Sigmoid colon (tissue), 7 donors: ENCODE results near the gene SMPD2. TPM values are rescaled to one million over a fixed set of nuclear protein-coding genes. Genes with fewer than 3 reads are reported as not detected.

ENCODE experiments used
- DNase-seq: peaks from one replicate; pipeline ENCODE4 v3.0.0-alpha.2; 2019
- H3K27ac ChIP-seq, 4 donors: fragments of 200-600 bp; sonication (generic); one replicate each; pipeline ENCODE4 v1.5.1; 2016 to 2019; ENCODE audit warnings: mild to moderate bottlenecking in 1 of 4
- H3K27me3 ChIP-seq, 3 donors: fragments of 200-600 bp; sonication (generic); one replicate each; pipeline ENCODE4 v1.5.1; 2019; ENCODE audit warnings: mild to moderate bottlenecking in 1 of 3
- H3K36me3 ChIP-seq, 4 donors: fragments of 200-600 bp; sonication (generic); one replicate each; pipeline ENCODE4 v1.5.1; 2016 to 2019
- H3K4me1 ChIP-seq, 4 donors: fragments of 200-600 bp; sonication (generic); one replicate each; pipeline ENCODE4 v1.5.1; 2017 to 2019
- H3K4me3 ChIP-seq, 4 donors: fragments of 200-600 bp; sonication (generic); one replicate each; pipeline ENCODE4 v1.5.1; 2017 to 2019; ENCODE audit warnings: mild to moderate bottlenecking in 2 of 4, moderate library complexity in 1 of 4
- H3K9me3 ChIP-seq, 4 donors: fragments of 200-600 bp in 3 of 4; sonication (generic) in 3 of 4; one replicate each; pipeline versions ENCODE4 v1.5.1 to v1.6.1; 2013 to 2019
- EP300 ChIP-seq, 4 donors: sonication (generic); formaldehyde crosslinking; IDR thresholded peaks; one replicate each; pipeline ENCODE4 v1.6.1; 2017; ENCODE audit warnings: antibody characterized with exemption in 4 of 4
- POLR2A ChIP-seq, 2 donors: fragments of 450-650 bp; IDR thresholded peaks; one replicate each; pipeline ENCODE4 v1.6.1; 2016; ENCODE audit warnings: antibody characterized with exemption in 2 of 2, mild to moderate bottlenecking in 2 of 2, moderate library complexity in 2 of 2
- POLR2AphosphoS5 ChIP-seq, 4 donors: sonication (generic); formaldehyde crosslinking; IDR thresholded peaks; one replicate each; pipeline ENCODE4 v1.6.1; 2017; ENCODE audit warnings: antibody characterized with exemption in 4 of 4
- WGBS, 2 donors: extraction: QIAGEN DNeasy Blood & Tissue Kit; methylation state at CpG; one replicate each; pipeline ENCODE4 v1.1.7; 2013; 5-methylcytosine and 5-hydroxymethylcytosine counted together
- intact Hi-C: fragments of 100-400 bp; cut with DNase I; formaldehyde crosslinking; loops from one replicate; pipeline ENCODE4 v1.15.1; 2023
- polyA plus RNA-seq, 3 donors: library from polyadenylated mRNA; stranded (reverse); fragments of 200-250 nt; gene quantifications; one replicate each; pipeline ENCODE4 v1.2.3, GENCODE V29; 2013
- total RNA-seq, 4 donors: library from RNA; depleted of rRNA; stranded (reverse); fragments of >200 nt; gene quantifications; one replicate each; pipeline ENCODE4 v1.1.0, GENCODE V29; 2016
- TF ChIP-seq, protein P1 (sequence below), 4 experiments: fragments of 450-650 bp in 3 of 4; fragments of 200-600 bp in 1 of 4; IDR thresholded peaks; one replicate each; pipeline ENCODE4 v1.5.1; 2016 to 2019; ENCODE audit warnings: antibody characterized with exemption in 4 of 4, mild to moderate bottlenecking in 3 of 4, moderate library complexity in 2 of 4
- donor health status: healthy with polysubstance abuse.
- donor health status: Bipolar disorder and iron deficiency.
- donor health status: healthy.

The SMPD2 gene
- total and polyA plus RNA-seq, 7 donors, result 2.4 to 19.2 (median 14.4) TPM

DNA sequence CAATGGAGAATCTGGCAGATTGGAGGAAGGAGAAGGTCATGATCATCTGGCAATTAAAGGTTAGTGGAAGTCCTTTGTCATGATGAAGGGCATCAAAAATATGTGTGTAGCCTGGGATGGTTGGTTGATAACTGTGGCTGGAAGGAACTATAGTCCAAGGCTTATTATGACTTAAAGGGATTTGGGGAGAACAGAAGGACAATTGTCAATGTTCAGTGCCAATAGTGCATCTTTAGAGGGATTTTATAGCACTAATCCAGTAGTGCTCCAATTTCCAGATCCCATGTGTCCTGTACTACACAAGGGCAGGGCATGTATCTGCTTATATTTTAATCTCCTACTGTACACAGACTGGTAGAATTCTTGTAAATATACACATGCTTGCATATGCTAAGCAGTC lies 47.5 kb downstream of the SMPD2 start:
- intact Hi-C loops, result no loop called here
- Histone ChIP-seq H3K27ac (no peak overlapping the region), H3K9me3 (no peaks in the 10 kb centered on the region), H3K27me3 (no peaks in the 10 kb centered on the region), H3K36me3 (no peaks in the 10 kb centered on the region), H3K4me3 (no peak overlapping the region), H3K4me1 (no peaks in the 10 kb centered on the region)
- DNase-seq, result no peak
- TF ChIP-seq EP300 (IDR thresholded peaks at IDR 0.05) (no peak), POLR2A (IDR thresholded peaks at IDR 0.05) (no peak), POLR2AphosphoS5 (IDR thresholded peaks at IDR 0.05) (no peak)
- TF ChIP-seq, protein P1, sequence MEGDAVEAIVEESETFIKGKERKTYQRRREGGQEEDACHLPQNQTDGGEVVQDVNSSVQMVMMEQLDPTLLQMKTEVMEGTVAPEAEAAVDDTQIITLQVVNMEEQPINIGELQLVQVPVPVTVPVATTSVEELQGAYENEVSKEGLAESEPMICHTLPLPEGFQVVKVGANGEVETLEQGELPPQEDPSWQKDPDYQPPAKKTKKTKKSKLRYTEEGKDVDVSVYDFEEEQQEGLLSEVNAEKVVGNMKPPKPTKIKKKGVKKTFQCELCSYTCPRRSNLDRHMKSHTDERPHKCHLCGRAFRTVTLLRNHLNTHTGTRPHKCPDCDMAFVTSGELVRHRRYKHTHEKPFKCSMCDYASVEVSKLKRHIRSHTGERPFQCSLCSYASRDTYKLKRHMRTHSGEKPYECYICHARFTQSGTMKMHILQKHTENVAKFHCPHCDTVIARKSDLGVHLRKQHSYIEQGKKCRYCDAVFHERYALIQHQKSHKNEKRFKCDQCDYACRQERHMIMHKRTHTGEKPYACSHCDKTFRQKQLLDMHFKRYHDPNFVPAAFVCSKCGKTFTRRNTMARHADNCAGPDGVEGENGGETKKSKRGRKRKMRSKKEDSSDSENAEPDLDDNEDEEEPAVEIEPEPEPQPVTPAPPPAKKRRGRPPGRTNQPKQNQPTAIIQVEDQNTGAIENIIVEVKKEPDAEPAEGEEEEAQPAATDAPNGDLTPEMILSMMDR (IDR thresholded peaks at IDR 0.05), result no peak

DNA sequence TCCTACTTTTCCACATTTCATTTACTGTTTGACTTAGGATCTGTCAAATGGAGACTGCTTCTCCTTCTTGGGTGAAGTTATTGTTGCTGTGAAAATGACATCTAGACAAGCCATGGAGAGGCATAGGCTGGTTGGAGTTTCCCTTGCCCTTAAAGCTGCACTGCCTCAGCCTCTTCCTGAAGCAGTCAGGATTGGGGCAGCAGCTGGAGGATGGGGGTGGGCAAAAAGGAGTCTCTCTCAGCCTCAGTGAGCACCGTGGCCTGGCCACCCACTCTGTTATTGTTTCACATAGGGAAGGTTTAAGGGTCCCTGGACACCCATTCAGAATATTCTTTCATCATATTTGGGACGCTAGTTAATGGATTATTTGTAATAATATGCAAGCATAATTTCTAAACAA lies 50.2 kb downstream of the SMPD2 start:
- TF ChIP-seq POLR2AphosphoS5 (IDR thresholded peaks at IDR 0.05) (no peak), POLR2A (IDR thresholded peaks at IDR 0.05) (no peak), EP300 (IDR thresholded peaks at IDR 0.05) (no peak)
- TF ChIP-seq, protein P1 (IDR thresholded peaks at IDR 0.05), result no peak
- WGBS, 2 donors, result 63 to 81% methylated on average over 2 of the region's 2 CpGs
- Histone ChIP-seq H3K4me1 (no peaks in the 10 kb centered on the region), H3K9me3 (no peaks in the 10 kb centered on the region), H3K4me3 (no peak overlapping the region), H3K27ac (no peak overlapping the region), H3K36me3 (no peaks in the 10 kb centered on the region), H3K27me3 (no peaks in the 10 kb centered on the region)
- intact Hi-C loops, result no loop called here
- no peak for DNase-seq

DNA sequence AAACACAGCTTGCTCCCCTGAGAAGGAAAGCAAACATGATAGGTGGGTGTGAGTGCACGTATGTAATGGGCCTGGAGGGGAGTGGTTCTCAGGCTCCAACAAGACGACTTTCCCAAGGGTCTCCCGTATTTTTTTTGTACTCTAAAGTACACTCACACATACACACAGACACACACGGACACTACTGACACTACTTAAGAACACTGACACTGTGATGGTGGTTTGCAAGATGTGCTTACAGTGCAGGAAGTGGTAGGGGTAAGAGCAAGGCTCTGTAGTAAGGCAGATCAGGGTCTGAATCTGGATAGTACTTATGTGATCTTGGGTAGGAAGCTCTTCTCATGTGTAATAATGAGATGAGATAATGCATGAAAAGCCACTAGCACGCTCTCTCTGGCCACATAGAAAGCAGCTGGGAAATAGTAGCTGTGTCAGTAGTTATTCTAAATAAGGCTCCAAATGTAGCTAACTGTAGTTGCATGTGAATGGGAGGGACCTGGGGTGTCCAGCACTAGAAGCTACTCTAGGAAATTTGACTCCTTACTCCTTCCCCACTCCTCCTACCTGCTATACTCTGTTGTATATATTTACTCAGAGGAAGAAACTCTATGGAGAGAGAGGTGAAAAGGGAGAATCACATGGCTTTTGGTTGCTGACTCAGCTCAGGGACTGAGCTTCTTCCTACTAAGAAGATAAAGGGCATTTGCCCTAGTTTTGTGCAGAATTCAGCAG lies 50.8 kb downstream of the SMPD2 start:
- 55 to 66% methylated on average over 5 of the region's 5 CpGs for WGBS, 2 donors
- Histone ChIP-seq H3K9me3 (no peaks in the 10 kb centered on the region), H3K27ac (no peak overlapping the region), H3K4me3 (no peak overlapping the region), H3K4me1 (no peaks in the 10 kb centered on the region), H3K27me3 (no peaks in the 10 kb centered on the region), H3K36me3 (no peaks in the 10 kb centered on the region)
- intact Hi-C loops, result no loop called here
- TF ChIP-seq POLR2AphosphoS5 (IDR thresholded peaks at IDR 0.05), result no peak
- TF ChIP-seq POLR2A (IDR thresholded peaks at IDR 0.05), result no peak
- TF ChIP-seq EP300 (IDR thresholded peaks at IDR 0.05), result no peak
- no peak for DNase-seq

Other genes starting within 250 kb of the SMPD2 start
- 100 to 1,000 TPM; 142 to 192 (median 179) TPM for gene CD164, start 58.3 kb upstream of the SMPD2 start, total RNA-seq
- gene CD164, start 58.3 kb upstream of the SMPD2 start, polyA plus RNA-seq, result 100 to 1,000 TPM; 154 to 186 (median 164) TPM
- 10 to 100 TPM in 1 of 4 donors, 1 to 10 TPM in 3; 1.4 to 10.2 (median 4.3) TPM for gene PPIL6, start 96 bp upstream of the SMPD2 start, total RNA-seq
- gene PPIL6, start 96 bp upstream of the SMPD2 start, polyA plus RNA-seq, result 1 to 10 TPM in 1 of 3 donors, under 1 TPM in 2; 0.44 to 1.4 (median 0.60) TPM
- 10 to 100 TPM in 2 of 4 donors, 1 to 10 TPM in 2; 7.8 to 23.5 (median 10.7) TPM for gene MICAL1, start 15.0 kb downstream of the SMPD2 start, total RNA-seq
- 10 to 100 TPM; 14.8 to 71.3 (median 19.8) TPM for gene MICAL1, start 15.0 kb downstream of the SMPD2 start, polyA plus RNA-seq
- gene ZBTB24, start 42.5 kb downstream of the SMPD2 start, total RNA-seq, result 1 to 10 TPM; 4.6 to 8.2 (median 6.3) TPM
- 1 to 10 TPM; 2.1 to 5.1 (median 2.4) TPM for gene ZBTB24, start 42.5 kb downstream of the SMPD2 start, polyA plus RNA-seq